SK-N-DZ (cell line): ENCODE results near the gene SLC22A6. TPM values are rescaled to one million over a fixed set of nuclear protein-coding genes. Genes with fewer than 3 reads are reported as not detected.

Experiments
- DNase-seq: peaks from one replicate; pipeline ENCODE4 v3.0.0-alpha.2; 2015; ENCODE audit warnings: low spot score
- polyA plus RNA-seq, 2 experiments: library from polyadenylated mRNA; depleted of rRNA; stranded (reverse); fragments of >200 nt; gene quantifications; 2 replicates each; pipeline ENCODE4 v1.2.3, GENCODE V29; 2014

SLC22A6 gene, protein sequence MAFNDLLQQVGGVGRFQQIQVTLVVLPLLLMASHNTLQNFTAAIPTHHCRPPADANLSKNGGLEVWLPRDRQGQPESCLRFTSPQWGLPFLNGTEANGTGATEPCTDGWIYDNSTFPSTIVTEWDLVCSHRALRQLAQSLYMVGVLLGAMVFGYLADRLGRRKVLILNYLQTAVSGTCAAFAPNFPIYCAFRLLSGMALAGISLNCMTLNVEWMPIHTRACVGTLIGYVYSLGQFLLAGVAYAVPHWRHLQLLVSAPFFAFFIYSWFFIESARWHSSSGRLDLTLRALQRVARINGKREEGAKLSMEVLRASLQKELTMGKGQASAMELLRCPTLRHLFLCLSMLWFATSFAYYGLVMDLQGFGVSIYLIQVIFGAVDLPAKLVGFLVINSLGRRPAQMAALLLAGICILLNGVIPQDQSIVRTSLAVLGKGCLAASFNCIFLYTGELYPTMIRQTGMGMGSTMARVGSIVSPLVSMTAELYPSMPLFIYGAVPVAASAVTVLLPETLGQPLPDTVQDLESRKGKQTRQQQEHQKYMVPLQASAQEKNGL
- polyA plus RNA-seq (2014; cell fraction: cytosol; rRNA removed): not detected in 2 replicates
- not detected in 2 replicates for polyA plus RNA-seq (2014; cell fraction: nucleus; rRNA removed)

DNA sequence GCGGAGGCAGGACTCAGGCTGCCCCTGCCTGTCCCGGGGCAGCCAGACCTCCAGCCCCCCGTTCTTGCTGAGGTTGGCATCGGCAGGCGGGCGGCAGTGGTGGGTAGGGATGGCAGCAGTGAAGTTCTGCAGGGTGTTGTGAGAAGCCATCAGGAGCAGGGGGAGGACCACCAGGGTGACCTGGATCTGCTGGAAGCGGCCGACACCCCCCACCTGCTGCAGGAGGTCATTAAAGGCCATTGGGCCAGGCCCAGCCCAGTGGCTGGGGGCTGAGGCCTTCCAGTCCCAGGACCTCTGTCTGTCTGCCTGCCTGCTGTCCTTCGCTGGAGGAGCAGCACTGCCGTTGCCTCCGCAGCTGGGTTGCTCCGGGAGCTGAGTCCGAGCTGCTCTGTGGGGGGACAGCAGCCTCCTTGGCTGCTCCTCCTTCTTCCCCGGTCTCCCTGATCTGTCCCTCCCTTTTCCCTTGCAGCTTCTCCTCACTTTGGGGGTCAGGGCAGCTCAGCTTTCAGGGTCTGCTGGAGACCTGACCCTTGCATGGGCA is at the start of gene SLC22A6:
TSS of gene SLC22A6 (minus strand) at position 517 of the 541 bp plus-strand sequence. CDS start at position 240, 277 bp downstream.
- DNase-seq: no peak

DNA sequence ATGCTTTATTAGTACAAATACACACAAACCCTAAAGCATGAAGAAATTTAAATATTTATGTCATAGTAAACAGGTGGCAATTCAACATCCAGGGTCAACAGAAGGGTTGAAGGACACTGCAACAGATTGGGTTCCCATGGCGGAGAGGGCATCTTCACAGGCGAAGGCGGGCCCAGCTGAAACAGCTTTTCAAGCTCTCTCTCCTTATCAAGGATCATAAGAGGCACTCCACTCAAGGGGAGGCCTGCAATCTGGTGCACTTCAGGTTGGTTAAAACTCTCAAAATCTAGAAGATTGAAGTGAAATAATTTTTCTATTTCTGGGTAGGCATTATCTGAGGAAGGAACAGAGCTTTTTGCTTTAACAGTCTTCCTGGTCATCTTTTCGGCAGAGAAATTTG is 47.7 kb upstream of the SLC22A6 start:
- DNase-seq: no peak

DNA sequence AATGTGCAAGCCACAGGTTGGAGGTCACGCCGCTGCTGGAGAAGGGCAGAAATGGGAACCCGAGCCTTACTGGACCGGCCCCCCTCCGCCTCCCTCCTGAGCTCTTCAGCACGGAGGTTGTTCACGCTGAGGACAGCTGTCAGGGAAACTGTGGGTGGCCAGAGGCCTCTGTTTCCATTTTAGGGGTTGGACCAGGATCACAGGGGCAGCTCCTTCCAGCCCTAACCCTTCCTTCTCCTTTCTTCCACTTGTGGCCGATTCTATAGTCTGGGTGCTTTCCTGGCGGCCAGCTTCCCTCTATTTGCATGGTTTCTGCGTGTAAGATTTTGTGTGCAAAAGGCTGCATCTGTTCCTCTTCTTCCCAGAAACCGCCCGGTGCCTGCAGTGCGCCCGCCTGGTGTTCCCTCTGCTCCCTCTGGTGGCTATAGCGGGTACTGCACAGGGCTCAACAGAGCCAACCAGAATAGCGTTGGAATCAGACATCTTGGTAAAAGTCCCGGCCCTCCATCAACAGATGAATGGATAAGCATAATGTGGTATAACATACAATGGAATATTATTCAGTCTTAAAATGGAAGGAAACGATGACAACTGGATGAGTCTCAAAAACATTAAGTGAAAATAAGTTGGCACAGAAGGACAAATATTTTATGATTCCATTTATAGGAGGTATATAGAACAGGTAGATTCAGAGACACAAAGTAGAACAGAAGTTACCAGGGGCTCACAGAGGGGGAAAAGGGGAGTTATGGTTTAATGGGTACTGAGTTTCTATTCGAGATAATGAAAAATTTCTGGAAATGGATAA is 39.3 kb upstream of the SLC22A6 start:
- DNase-seq: peak; percentile 85

DNA sequence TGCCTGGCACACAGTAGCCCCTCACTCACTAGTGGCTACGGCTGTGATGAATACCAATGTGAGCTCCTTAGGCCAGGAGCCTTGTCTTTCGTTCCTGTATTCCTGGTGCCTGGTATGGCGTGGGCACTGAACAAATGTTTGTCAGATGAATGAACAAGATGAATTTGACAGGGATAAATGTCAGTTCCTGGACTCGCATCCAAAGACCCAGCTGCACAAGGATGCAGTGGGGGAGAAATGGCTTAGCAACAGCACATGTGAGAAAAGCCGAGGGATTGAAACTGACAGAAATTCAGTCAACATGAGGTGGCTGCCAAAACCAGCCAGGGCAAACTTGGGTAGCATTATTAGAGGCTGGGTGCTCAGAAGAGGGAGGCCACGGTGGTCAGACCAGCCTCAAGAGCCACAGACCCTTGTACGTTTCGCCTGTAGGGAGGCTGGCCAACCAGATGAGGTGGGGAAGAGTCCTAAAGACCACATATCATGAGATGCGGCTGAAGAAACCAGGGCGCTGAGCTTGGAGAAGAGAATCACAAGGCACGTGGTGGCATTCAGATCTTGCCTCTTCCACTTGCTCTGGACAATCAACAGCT is 38.6 kb upstream of the SLC22A6 start:
- DNase-seq: no peak

DNA sequence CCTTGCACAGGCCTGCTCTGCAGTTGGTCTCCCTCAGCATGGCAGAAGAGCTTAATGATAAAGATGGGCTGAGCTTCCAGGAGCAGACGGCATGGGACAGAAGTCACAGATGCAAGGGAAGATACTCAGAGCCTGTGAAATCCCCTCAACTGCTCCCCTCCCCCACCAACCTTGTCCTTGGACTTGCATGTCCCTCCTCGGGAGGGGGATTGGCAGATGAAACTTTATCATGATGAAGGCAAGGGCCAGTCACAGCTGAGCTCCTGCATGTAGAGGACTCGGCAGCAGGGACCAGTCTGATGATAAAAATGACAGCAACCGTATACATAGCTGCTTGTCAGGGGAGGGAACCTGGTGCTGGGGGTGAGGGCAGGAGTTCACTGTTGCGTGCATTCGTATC is 37.7 kb upstream of the SLC22A6 start:
- DNase-seq: peak; percentile 98

DNA sequence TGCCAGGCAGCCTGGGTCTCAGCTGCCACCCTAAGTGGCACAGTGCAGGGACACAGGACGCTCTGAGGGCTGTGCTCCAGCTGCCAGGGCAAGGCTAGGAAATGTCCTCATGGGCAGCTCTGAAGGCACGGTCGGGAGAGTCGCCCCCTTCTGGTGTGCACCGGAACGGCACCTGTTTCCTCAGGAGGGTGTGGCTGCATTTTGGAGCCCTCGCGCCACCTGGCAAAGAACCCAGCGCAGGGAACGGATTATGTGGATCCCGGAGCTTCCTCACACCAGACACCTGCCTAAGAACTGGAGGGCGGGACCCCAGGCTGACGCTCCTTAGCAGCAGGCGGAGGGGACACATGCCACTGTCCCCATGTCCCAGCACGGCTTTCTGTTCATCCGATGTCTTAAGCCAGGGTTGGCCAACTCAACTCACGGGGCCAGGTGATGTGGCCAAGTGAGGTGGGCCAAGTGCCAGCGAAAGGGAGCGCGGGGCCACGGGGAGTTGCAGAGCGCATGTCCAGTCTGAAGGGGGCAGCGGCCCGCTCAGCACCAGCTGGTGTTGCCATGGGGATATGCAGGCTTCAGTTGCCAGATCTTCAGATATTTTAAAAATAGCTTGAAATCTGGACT is 36.0 kb upstream of the SLC22A6 start:
- no peak for DNase-seq

DNA sequence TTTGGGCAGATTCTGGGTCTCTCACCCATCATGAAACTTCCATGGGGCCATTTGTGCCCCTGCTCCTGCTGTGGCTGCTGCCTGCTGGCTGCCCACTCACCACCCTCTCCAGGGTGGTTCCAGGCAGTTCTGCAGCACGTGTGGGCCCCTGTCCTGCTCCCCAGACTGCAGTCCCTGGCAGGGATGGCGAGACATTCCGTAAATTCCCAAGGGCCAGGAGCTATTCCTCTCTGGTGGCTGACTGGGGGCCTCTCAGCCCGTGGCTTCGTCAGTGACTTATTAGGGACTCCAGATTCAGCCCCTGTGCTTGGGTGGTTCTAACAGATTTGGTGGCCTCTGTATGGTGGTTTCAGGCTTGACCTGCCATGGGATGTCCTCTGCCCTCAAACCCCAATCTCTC is 34.7 kb upstream of the SLC22A6 start:
- no peak for DNase-seq

DNA sequence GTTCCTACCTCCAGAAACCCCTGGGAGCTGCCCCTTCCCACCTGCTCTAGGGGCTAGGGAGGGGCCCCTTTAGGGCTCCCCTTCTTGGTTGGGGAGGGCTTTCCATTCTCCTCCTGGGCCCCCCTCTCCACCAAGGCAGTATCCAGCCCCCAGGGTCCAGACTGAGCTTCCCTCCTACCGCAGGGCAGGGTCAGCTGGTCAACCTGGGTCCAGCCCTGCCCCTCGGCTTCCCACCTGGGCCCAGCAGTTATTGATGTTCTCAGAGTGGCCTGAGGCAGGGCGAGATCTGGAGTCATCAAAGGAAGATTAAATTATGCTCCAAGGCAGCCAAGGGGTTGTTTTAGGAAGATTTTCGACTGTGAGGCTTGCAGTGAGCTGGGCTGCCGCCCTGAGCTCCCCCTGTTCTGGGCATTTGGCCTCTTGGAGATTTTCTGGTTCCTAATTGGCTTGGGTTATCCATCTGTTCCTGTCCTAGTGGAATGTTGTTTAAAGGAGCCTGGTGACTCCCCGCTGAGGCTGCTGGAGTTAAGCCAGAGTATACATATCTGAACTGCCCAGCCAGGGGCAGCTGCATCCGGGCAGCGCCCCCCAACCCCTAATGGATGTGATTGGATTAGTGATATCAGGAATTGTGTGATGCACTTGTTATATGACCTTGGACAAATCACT is 32.7 kb upstream of the SLC22A6 start:
- peak; percentile 88 for DNase-seq

DNA sequence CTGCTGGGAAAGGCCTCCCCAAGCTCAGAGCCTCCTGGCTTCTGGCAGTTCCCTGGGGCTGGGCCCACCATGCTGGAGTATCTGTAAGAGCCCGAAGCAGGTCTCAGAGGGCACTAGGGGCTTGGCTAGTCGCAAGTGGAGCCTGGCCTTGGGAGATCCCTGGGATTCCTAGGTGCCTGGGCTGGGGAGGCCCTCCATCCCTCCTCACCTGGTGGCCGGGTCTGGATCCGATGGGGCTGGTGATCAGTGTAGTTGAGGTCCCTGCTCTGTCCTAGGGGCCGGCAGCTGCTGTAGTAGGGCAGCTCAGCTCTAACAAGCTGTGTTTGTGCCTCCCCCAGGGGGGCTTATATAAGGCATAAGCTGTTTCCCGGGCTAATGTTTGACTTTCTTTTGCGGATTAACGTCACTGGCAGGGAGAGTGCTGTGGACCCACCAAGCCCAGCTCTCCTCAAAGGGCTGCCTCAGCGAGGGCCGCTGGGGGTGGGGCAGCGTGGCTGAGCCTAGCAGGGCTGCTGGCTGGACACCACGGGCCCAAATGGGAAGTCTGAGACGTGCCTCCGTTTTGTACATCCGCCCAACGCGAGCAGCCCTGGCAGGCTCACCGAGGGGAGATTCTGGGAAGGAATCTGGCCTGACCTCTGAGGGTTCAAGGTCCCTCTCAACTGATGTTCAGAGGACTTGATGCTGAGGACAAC is 30.9 kb upstream of the SLC22A6 start, which contains the start of gene SLC22A8:
TSS of gene SLC22A8 (minus strand) at position 321 of the 695 bp plus-strand sequence. CDS start 883 bp downstream, outside the sequence.
- no peak for DNase-seq

DNA sequence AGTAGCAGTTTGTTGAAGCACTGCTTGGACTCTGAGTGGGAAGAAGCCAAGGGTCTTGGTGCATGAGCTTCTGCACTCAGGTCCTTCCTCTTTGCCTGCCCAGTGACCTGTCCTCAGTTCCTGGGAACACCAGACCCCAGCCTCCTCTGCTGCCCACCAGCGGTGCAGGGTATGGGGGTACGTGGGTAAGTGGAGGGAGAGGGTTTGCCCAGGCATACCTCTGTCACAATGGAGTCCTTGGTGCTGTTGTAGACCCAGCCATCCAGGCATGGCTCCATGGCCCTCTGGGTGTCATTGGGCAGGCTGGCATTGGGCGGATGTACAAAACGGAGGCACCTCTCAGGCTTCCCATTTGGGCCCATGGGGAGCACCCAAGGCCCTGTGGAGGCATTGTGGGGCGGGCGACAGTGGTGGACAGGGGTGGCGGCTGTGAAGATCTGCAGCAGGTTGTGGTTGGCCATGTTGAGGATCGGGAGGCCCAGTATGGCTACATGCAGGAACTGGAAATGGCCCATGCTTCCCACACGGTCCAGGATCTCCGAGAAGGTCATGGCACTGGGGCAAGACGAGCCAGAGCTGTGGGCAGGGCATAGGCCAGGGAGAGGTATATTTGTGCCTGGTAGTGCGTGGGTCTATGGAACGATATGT is 29.8 kb upstream of the SLC22A6 start:
- no peak for DNase-seq

DNA sequence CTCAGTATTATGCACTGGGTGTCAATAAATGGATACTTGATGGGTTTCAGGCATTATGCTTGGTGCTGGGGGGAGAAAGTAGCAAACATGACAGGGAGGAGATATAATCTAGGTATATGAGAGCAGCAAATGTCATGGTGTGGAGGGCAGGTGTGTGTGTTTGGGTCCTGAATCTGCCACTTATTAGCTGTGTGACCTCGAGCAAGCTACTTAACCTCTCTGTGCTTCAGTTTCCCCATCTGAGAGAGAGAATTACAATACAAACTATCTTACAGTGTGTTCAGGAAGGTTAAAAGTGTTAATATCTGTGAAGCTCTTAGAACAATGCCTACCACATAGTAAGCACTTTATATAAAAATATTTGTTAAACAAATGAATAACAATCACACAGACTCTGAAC is 28.1 kb upstream of the SLC22A6 start:
- DNase-seq: no peak

DNA sequence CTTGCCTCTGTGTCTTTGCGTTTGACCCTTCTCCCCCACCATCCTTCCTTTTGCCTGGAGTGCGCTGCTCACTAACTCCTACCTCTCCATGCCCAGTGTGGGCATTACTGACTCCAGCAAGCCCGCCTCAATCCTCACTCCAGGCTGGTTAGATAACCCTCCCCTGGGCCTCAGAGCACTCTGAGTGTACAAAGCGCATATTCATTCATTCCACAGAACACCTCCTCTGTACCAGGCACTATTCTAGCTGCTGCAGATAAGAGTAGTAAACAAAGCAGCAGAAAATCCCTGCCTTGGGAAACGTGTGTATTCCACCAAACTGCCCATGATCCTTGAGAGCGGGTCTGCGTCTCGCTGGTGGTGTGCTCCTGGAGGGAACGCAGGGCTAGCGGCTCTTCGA is 27.7 kb upstream of the SLC22A6 start:
- DNase-seq: no peak

DNA sequence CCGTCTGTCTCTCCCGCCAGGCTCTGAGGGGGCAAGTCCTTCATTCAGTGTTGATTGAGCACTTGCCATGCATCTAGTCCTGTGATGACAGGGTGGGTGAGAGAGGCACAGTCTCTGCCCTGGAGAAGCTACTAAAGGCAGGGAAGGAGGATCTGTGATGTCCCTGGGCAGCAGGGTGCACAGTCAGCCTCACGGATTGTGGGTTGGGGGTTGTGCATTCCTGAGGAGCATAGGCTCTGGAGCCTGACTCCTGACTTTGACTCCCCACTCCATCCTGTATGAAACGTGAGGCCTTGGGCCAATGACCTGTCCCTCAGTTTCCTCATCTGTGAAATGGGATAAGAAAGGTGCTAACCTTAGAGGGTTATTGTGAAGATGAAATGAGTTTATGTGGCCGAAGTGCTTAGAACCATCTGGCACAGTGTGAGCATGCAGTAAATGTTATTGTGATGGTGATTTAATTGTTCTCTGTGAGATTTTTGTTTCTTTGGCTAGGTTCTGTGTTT is 26.2 kb upstream of the SLC22A6 start:
- no peak for DNase-seq

DNA sequence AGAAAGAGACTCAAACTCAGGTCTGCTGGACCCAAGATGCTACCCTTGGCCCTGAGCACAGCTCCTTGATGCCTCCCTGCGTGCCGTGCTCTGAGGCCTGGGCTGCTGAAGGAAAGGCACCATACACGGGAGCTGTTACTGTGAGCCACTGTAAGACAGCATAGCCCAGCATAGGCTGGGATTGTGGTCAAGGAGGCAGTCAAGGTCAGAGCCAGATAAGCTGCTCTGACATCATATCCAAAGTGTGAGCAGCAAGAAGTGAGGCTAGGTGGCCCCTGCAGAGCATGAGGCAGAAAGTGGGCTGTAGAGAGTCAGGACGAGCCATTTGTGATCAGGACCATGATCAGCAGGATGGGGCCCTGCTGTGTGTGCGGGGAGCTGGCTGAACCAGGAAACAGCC is 23.2 kb upstream of the SLC22A6 start:
- DNase-seq: no peak

DNA sequence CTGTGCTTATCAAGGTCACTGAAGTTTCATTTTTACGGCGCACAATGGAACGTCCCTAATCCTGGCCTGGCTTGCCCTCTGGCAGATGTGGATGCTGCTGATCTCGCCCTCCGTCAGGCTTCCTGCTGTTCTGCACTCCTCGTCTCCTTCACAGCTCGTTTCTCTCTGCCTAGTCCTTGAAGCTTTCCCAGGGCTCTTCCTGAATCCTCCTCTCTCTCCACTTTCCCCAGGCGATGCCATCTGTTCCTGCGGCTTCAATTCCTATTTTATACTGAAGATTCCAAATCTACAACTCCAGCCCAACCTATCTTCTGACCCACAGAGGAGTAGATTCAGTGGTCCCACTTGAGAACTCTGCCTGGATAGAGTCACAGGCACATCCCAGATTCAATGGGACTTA is 16.7 kb upstream of the SLC22A6 start:
- no peak for DNase-seq

DNA sequence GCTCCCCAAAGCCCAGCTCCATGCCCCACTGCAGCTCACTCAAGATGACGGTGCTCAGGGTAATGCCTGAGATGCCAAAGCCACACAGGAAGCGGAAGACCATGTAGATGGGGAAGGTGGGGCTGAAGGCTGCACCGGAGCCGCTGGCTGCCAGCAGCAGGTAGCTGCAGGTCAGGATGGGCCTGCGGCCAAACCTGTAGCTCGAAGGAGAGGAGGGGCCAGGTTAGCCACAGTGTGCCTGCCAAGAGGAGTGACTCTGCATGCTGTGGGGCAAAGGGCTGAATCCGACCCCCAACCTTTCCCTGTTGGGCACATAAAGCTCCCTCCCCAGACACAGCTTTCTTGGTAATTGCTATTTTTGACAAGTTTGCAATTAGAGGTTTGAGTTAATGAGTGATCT is 14.9 kb upstream of the SLC22A6 start:
- no peak for DNase-seq

DNA sequence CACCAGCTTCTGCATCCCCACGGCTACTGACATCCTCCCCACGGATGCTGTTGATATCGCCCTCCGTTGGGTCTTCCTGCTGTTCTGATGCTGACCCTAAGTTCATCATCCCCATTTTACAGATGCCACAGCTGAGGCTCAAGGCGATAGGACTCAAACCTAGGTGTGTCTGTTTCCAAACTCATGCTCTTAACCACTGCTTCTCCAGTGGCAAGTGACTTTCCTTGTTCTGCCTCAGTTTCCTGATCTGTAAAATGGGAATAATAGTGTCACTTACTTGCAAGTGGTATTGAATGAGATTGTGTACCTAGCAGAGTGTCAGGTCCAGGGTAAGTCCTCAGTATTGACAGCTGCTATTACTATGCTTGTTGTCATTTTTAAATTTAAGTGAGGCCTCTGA is 14.4 kb upstream of the SLC22A6 start:
- no peak for DNase-seq

DNA sequence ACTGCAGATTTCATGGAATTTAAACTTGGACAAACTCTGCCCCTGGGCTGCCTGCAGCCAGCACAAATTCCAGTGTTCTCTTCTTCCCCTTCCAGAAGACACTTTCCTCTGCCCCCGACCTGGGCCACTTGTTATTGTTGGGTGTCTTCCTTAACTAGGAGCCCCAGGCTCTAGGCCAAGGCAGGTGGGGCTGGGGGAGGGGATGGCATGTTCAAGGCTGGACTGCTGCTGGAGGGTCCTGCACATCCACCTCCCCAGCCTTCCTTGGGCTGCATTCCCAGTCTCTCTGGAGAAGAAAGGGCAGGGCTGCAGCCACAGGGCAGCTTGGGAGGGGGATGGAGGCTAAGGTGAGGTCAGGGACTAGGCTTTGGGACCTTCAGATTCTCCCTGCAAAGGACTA is 11.5 kb upstream of the SLC22A6 start:
- DNase-seq: no peak

DNA sequence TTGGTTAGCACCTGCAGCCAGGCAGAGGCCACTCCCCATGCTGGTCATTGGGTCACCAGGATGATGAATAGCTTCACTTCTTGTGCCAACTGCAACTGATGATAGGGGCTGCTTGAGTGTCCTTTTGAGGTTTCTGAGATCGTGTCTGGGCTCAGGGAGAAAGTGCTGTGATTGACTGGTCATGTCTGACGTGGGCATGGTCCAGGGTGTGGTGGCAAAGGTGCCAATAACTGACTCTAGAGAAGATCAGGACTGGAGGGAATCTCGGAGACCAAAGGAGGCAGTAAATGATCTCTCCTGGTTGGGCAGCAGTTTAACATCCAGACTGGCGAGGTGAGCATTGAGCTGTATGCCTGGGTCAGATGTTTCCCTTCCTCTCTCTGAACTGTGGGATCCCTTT is 10.0 kb upstream of the SLC22A6 start:
- DNase-seq: no peak
